A549 treated with AZD9567 at 1 μM for 4 hours (cell line): Measurements from ENCODE around the gene BCL2L15. TPM values are rescaled to one million over a fixed set of nuclear protein-coding genes. Genes with fewer than 3 reads are reported as not detected.

Experiments used
- total RNA-seq: library from RNA; stranded (reverse); fragments of 200-300 nt; extraction: Qiagen RNA extraction; gene quantifications from 5 replicates; pipeline ENCODE4 v1.2.3, GENCODE V29; 2022; ENCODE audit not compliant: insufficient read depth

Gene BCL2L15
- total RNA-seq, result 0.34 to 0.55 TPM (median 0.47 TPM) in 4 of 5 replicates, not detected in the other

GRCh38 chr1:113887402-113888175 is at the start of gene BCL2L15:
BCL2L15 (minus strand) TSS chr1:113887581; CDS start chr1:113887375, 206 bp downstream.

GRCh38 chr1:113928941-113929749 is 41.8 kb upstream of the BCL2L15 start, which contains the start of gene HIPK1:
HIPK1 (plus strand) TSS chr1:113929324.

GRCh38 chr1:113904674-113905434 is 17.5 kb upstream of the BCL2L15 start, which contains the start of the genes AP4B1 and DCLRE1B:
AP4B1 (minus strand) TSS chr1:113904799; CDS start chr1:113904717, 82 bp downstream.
DCLRE1B (plus strand) TSS chr1:113905326; CDS start chr1:113905587, 261 bp downstream.

GRCh38 chr1:113871597-113872113 is 15.7 kb downstream of the BCL2L15 start, which contains the start of gene PTPN22:
PTPN22 (minus strand) TSS chr1:113871712.

Other genes starting within 250 kb of the BCL2L15 start
- gene PHTF1, start 128.1 kb downstream of the BCL2L15 start, total RNA-seq, result 11.8 to 14.9 TPM (median 13.0 TPM) in 5 replicates
- gene RSBN1, start 75.1 kb downstream of the BCL2L15 start, total RNA-seq, result 3.8 to 4.1 TPM (median 3.8 TPM) in 5 replicates
- not detected in 5 replicates for gene PTPN22, start 15.9 kb downstream of the BCL2L15 start, total RNA-seq
- gene AP4B1, start 17.2 kb upstream of the BCL2L15 start, total RNA-seq, result 7.6 to 18.4 TPM (median 8.9 TPM) in 5 replicates
- 8.4 to 10.0 TPM (median 9.6 TPM) in 5 replicates for gene DCLRE1B, start 17.7 kb upstream of the BCL2L15 start, total RNA-seq
- gene HIPK1, start 41.7 kb upstream of the BCL2L15 start, total RNA-seq, result 13.9 to 19.0 TPM (median 16.0 TPM) in 5 replicates
- gene OLFML3, start 91.9 kb upstream of the BCL2L15 start, total RNA-seq, result 1.5 to 4.3 TPM (median 3.8 TPM) in 5 replicates